Epithelial cell of proximal tubule (primary cell): Measurements from ENCODE around the gene MCTP2. TPM values are rescaled to one million over a fixed set of nuclear protein-coding genes. Genes with fewer than 3 reads are reported as not detected.

Source experiments
- DNase-seq: peaks from one replicate; pipeline ENCODE4 v3.0.0-alpha.2; 2011; ENCODE audit warnings: low read depth
- H3K4me3 ChIP-seq: 2 replicates; pipeline ENCODE4 v1.5.1; 2011; ENCODE audit warnings: low read depth, mild to moderate bottlenecking, low read length
- total RNA-seq: library from RNA; depleted of rRNA; stranded (reverse); fragments of >200 nt; gene quantifications from 2 replicates; pipeline ENCODE4 v1.2.3, GENCODE V29; 2015
- TF ChIP-seq, protein P1 (sequence below): conservative IDR thresholded peaks from 2 replicates; pipeline ENCODE4 v1.5.1; 2012; ENCODE audit warnings: low read depth, mild to moderate bottlenecking, low read length

MCTP2 gene
- total RNA-seq, 1 donor from 2014 or later: 7.5 TPM

DNA sequence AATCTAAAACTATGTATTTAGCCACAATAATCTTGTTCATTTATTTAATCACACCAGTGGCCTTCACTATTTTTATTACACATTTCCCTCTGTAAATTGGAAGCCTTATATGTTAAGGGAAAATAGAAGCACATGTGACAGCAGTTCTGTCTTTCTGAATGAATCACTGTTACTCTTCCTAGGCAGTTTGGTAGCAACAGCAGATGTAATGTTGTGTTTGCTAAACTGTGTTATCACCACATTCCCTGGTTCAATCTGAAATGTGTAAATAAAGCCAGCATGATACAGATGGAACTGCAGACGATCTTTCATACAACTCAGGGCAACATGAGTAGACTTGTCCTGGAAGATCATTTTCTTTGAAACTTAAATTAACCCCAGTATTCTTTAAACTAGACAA lies 220.1 kb downstream of the MCTP2 start:
- DNase-seq: no peak
- no peak overlapping the region for H3K4me3 ChIP-seq
- TF ChIP-seq, protein P1, sequence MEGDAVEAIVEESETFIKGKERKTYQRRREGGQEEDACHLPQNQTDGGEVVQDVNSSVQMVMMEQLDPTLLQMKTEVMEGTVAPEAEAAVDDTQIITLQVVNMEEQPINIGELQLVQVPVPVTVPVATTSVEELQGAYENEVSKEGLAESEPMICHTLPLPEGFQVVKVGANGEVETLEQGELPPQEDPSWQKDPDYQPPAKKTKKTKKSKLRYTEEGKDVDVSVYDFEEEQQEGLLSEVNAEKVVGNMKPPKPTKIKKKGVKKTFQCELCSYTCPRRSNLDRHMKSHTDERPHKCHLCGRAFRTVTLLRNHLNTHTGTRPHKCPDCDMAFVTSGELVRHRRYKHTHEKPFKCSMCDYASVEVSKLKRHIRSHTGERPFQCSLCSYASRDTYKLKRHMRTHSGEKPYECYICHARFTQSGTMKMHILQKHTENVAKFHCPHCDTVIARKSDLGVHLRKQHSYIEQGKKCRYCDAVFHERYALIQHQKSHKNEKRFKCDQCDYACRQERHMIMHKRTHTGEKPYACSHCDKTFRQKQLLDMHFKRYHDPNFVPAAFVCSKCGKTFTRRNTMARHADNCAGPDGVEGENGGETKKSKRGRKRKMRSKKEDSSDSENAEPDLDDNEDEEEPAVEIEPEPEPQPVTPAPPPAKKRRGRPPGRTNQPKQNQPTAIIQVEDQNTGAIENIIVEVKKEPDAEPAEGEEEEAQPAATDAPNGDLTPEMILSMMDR: no peak

GRCh38 chr15:94453227-94453988 lies 222.0 kb downstream of the MCTP2 start:
- TF ChIP-seq, protein P1: no peak
- no peak overlapping the region for H3K4me3 ChIP-seq
- DNase-seq: no peak

DNA sequence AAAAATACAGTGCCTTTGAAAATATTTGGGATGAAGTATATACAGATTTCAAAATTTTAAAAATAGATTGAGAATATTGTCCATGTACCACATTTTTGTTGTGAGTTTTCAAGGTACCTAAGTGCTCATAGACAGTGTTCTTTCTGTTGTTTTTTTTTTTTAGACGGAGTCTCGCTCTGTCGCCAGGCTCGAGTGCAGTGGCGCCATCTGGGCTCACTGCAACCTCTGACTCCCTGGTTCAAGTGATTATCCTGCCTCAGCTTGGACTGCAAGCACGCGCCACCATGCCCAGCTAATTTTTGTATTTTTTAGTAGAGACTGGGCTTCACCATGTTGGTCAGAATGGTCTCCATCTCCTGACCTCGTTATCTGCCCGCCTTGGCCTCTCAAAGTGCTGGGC lies 223.9 kb downstream of the MCTP2 start:
- TF ChIP-seq, protein P1: no peak
- DNase-seq: no peak
- no peak overlapping the region for H3K4me3 ChIP-seq

- TF ChIP-seq, protein P1: no peak
- no peak for DNase-seq
- H3K4me3 ChIP-seq: no peak overlapping the region
Observed at GRCh38 chr15:94456226-94456625, 224.9 kb downstream of the MCTP2 start.

GRCh38 chr15:94457661-94458060 lies 226.3 kb downstream of the MCTP2 start:
- DNase-seq: no peak
- TF ChIP-seq, protein P1: no peak
- H3K4me3 ChIP-seq: no peak overlapping the region

GRCh38 chr15:94460624-94461023 lies 229.3 kb downstream of the MCTP2 start:
- TF ChIP-seq, protein P1: no peak
- no peak for DNase-seq
- no peak overlapping the region for H3K4me3 ChIP-seq

DNA sequence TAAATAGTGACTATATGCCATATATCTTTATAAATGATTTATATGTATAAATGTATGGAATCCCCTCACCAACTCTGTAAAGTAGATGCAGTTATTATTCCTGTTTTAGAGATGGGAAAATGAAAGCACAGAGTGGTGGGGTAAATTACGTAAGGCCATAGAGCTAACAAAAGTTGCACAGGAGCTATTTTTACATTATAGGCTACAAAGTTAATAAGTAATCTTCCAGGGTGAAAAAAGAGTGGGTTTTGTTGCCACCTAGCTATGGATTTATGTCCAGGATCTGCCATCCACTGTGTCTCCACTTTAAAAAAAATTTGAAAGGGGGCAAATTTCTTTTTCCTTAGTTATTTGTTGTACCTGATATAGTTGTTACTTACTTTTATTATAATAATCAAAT lies 235.7 kb downstream of the MCTP2 start:
- TF ChIP-seq, protein P1: peak; percentile 15
- no peak overlapping the region for H3K4me3 ChIP-seq
- no peak for DNase-seq
